Stimulated activated CD8-positive, alpha-beta memory T cell treated with anti-CD3 and anti-CD28 coated beads, Interleukin-2, amount 100 ng/mL, for 1 hour (primary cell): ENCODE results near the gene POLR2I.

Source experiments
- DNase-seq, 2 donors: peaks; one replicate each; pipeline ENCODE4 v3.0.0-alpha.2; 2020; ENCODE audit warnings: low read depth in 2 of 2

Gene POLR2I

GRCh38 chr19:36114721-36115452, at the start of gene POLR2I:
TSS of gene POLR2I (minus strand) at chr19:36114875. CDS start at chr19:36114856, 19 bp downstream.
- peak; percentile 96 to 97 for DNase-seq

- DNase-seq = no peak
These were observed 49.1 kb upstream of the POLR2I start for GRCh38 chr19:36163813-36164212.

- no peak for DNase-seq
These were observed 46.3 kb upstream of the POLR2I start for GRCh38 chr19:36160821-36161596.

- DNase-seq = no peak
These were observed 38.5 kb upstream of the POLR2I start for GRCh38 chr19:36153126-36153525.

GRCh38 chr19:36152352-36153091, 37.8 kb upstream of the POLR2I start, which contains the start of gene COX7A1:
TSS of gene COX7A1 (minus strand) at chr19:36152447. CDS start at chr19:36152407, 40 bp downstream.
- no peak for DNase-seq

GRCh38 chr19:36152019-36152351, 37.3 kb upstream of the POLR2I start:
- DNase-seq = no peak

- no peak for DNase-seq
These were observed 36.7 kb upstream of the POLR2I start for GRCh38 chr19:36151144-36152018.

- DNase-seq = no peak
These were observed 35.9 kb upstream of the POLR2I start for GRCh38 chr19:36150586-36150985.

GRCh38 chr19:36149673-36150406, 35.2 kb upstream of the POLR2I start:
- no peak for DNase-seq

- no peak for DNase-seq
These were observed 29.9 kb upstream of the POLR2I start for GRCh38 chr19:36144624-36145023.

- no peak for DNase-seq
These were observed 27.8 kb upstream of the POLR2I start for GRCh38 chr19:36142496-36142895.

GRCh38 chr19:36142046-36142445, 27.4 kb upstream of the POLR2I start:
- no peak for DNase-seq

GRCh38 chr19:36141039-36141927, 26.6 kb upstream of the POLR2I start:
- peak; percentile 81 to 84 for DNase-seq

- DNase-seq = no peak
These were observed 25.8 kb upstream of the POLR2I start for GRCh38 chr19:36140304-36141038.

- DNase-seq = peak; percentile 87
These were observed 25.0 kb upstream of the POLR2I start, which contains the start of gene CAPNS1 for GRCh38 chr19:36139473-36140303. TSS of gene CAPNS1 (plus strand) at chr19:36140066. CDS start at chr19:36141012, 946 bp downstream.

GRCh38 chr19:36139120-36139472, 24.4 kb upstream of the POLR2I start:
- DNase-seq = no peak

GRCh38 chr19:36136964-36137686, 22.4 kb upstream of the POLR2I start:
- no peak for DNase-seq
